ENCODE measurements around the gene CYBA.
"Not testable (repeated sequence)": the region's sequence is repeated elsewhere in the genome, so short reads cannot be mapped to it uniquely, and the experiment has no call there.

Gene CYBA

DNA sequence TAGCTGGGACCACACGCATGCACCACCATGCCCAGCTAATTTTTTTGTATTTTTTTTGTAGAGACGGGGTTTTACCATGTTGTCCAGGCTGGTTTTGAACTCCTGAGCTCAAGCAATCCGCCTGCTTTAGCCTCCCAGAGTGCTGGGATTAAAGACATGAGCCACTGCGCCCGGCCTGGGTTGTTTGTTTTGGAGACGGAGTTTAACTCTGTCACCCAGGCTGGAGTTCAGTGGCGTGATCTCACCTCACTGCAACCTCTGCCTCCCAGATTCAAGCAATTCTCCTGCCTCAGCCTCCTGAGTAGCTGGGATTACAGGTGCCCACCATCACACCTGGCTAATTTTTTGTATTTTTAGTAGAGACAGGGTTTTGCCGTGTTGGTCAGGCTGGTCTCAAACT is 41.4 kb downstream of the CYBA start:
- not testable (repeated sequence) for DNase-seq

GRCh38 chr16:88608076-88608475 is 42.8 kb downstream of the CYBA start:
- DNase-seq, result no peak

DNA sequence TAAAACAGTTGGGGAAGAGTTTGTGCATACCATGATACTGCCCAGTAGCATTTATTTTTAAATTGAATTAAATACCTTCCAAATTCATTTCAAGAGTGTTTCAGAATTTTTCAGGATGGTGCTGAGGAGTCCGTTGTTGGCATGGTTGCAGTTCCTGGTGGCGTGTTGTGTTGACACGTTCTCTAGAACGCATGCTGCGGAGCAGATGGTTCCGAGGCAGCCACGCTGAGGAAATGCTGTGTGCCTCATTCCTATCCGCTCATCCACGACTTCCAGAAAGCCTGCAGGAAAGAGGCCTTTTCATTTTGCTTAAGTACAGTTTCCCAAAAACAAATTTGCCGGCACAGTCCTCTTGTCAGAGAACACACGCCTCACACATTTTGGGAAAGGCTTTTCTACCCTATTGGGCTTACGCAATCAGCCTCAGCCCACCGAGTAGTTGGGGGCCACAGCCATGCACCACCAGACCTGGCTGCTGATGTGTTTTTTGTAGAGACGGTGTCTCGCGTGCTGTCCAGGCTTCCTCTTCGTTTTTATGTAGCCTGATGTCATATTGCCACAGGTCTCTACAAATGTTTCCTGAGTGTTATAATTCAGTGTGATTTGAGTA is 44.6 kb downstream of the CYBA start:
- no peak for DNase-seq

GRCh38 chr16:88605186-88606147 is 45.4 kb downstream of the CYBA start:
- no peak for DNase-seq

- DNase-seq, result no peak
Measured at GRCh38 chr16:88602091-88602490, 48.8 kb downstream of the CYBA start.

DNA sequence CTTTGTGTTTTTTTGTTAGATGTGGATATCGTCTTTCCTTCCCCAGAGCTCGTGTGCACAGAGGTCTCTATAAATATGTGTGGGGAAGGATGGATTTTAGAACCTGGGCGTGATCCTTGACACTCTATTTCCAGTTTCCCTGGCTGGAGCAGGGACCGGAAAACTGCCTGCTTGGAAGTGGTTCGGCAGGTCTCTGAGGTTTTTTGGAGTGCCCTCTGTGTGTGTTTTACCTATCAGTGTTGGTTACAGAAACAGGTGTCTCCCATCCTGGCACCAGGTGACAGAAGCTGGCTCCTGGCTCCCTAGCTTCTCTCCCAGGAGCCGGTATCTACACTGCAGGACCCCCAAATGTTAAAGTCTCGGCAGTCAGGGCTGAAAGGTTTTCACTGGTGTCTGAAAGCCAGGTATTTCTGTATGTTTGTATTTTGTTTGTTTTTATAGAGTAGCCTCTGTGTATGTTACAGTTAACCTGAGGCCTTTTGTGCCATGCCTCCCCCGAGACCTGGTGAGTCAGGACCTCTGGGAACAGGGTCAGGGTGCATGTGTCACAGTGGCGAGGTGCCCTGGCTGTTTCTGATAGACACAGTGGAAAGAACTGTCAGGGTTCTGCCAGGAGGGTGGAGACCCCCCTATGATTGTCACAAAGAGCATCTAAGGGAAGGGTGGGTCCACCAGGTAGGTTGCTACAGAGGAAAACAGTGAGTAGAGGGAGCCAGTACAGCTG is 49.4 kb downstream of the CYBA start:
- no peak for DNase-seq

DNA sequence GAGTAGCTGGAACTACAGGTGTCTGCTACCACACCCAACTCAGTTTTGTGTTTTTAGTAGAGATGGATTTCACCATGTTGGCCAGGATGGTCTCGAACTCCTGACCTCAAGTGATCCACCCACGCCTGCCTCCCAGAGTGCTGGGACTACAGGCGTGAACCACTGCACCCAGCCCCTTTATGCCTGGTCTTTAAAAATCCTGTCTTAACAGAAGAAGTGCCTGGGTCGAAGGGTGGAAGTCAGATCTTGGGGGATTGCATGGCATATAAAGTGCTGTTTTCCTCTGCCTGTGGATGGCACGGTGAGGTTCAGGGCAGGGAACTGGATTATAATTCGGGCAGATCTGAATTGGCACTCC is 50.3 kb downstream of the CYBA start:
- no peak for DNase-seq

DNA sequence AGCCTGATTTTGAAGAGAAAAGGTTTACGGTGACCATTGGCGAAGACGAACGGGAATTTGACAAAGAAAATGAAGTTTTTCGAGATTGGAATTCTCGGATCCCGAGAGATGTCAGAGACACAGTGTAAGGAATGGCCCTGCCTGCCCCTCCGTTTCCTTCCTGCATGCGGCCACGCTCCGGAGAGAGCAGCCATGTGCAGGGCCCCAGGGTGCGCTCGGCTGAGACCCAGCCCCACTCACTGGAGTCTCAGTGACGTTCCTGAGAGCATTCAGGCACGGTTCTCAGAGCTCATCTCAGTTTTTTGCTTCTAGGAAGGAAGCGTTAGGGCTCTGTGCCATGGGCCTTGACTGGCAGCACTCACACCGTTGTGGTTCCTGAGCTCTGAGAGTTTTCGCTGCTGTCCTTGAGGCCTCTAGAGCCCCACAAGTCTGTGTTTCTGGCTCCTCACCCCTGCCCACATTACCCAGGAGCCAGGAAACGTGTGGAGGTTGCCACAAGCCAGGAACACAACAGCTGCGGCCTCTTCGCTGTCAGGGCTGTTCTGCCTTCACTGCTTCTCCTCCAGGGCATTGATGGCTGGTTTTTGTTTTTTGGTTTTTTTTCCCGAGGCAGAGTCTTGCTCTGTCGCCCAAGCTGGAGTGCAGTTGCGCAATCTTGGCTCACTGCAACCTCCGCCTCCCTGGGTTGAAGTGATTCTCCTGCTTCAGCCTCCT is 50.9 kb downstream of the CYBA start:
- no peak for DNase-seq

GRCh38 chr16:88599092-88599733 is 51.6 kb downstream of the CYBA start:
- DNase-seq, result no peak

DNA sequence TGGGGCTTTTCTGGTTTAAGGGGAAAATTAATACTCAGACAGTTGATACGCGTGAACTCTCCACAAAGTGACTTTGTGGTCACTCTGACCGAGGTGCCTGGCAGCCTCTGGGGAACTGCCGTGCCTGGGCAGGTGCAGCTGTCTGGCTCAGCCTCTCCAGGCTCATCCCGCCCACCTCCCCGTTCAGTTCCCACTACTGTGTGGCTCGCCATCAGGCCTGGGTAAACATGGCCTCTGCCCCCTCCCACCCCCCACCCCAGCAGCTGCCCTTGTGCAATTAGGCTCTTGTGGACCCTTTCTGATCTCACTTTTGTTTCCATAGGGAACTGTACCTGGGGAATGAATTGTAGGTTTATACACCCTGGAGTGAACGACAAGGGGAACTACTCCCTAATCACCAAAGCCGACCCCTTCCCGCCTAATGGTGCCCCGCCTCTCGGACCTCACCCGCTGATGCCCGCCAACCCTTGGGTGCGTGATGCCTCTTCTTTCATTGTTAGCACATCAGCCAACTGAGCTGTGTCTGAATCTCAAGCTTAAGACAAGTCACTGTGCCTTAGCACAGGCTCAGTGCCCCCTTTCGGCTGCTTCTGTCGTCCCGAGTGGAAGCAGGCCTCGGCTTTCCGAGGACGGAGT is 52.9 kb downstream of the CYBA start:
- DNase-seq, result no peak

DNA sequence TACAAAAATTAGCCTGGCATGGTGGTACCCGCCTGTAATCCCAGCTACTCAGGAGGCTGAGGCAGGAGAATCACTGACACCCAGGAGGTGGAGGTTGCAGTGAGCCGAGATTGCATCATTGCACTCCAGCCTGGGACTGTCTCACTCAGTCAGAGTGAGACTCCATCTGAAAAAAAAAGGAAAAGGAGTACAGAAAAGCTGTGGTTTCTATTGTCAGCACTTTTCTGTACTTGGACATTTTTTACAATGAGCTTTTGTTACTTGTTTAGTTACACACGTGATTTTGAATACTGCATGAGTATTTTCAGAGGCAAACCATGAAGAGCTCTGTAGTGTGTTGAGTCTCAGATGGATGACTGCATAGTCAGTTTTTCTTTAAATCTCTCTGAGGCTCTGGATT is 54.4 kb downstream of the CYBA start:
- no peak for DNase-seq

- no peak for DNase-seq
Measured at GRCh38 chr16:88595921-88596320, 54.9 kb downstream of the CYBA start.

- DNase-seq, result no peak
Measured at GRCh38 chr16:88595101-88595500, 55.8 kb downstream of the CYBA start.

DNA sequence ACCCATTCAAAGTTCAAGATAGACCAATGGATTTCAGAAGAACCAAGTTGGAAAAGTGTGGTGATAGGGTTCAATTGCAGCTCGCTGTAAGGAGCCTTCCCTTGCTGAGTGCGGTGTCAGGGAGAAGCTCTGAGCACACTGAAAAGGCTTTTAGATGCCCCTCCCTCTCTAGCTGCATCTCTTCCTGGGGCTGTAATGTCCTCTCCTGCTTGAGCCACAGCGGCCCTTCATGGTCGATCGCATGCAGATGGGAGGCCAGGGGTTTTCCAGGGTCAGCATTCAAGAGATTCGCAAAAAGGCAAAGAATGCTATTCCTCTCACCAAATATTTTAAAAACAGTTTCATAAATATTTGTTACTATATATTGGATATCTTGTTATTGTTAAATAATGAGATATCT is 56.9 kb downstream of the CYBA start:
- DNase-seq, result no peak

DNA sequence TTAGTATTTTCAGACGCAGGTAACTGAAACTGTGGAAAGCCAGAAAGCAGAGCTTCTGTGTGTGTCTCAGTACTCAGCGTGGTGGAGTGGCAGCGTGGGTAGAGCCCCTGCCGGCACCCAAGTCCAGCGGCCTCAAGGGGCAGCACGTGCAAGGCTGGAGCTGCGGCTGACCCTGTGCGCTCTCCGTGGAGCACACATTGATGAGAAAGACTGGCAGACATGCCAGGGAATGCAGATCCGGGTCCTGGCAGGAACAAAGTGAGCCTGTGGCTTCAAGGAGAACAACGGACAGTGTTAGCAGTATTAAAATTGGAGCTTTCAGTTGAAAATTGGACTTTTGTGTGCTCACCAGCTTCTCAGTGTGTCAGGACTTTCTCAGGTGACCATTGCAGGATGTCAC is 57.4 kb downstream of the CYBA start:
- DNase-seq, result no peak

Data from stimulated activated CD4-positive, alpha-beta T cell treated with anti-CD3 and anti-CD28 coated beads, Interleukin-15, amount 100 ng/mL, for 24 hours (primary cell).